ENCODE measurements around the gene HOXC10. TPM values are rescaled to one million over a fixed set of nuclear protein-coding genes. Genes with fewer than 3 reads are reported as not detected.

Gene HOXC10
- total and polyA plus RNA-seq, 3 donors from 2014 or later = 1.4 to 4.3 (median 2.6) TPM

DNA sequence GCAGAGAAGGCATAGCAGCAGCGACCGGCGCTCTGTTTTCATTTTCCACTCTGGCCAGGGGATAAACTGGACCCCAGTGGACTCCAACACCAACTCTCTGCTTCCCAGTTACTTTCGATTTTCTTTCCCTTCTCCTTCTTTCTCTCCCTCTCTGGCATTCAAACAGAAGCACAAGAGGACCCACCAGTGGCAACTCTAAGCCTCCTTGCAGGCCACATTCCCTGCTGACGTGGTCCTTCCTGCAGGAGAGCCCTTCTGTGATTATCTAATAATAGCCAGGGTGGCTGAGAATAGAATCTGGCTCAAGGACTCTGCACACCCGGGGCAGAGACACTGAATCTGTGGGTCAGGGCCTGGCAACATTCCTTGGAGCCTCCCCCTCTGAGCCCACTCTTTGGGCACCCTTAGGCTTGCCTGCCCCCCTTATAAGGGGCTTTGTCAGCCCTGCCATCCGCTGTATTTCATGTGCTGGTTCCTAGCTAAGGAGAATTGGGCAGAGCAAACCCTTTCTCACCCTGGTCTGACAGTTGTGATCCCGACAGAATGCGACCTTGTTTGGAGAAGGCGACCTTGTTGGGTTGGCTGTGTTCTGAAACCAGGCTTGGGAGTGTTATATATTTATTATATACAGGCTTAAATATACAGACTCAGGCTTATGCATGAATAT lies 35.1 kb downstream of the HOXC10 start:
- DNase-seq = peak; percentile 58
- Histone ChIP-seq H3K27me3 (no peaks in the 10 kb centered on the region), H3K4me3 (peak overlapping the region; percentile 51 to 72), H3K4me1 (peaks cover 27% of the 10 kb centered on the region), H3K9me3 (no peaks in the 10 kb centered on the region), H3K27ac (peak overlapping the region; percentile 89 to 95), H3K36me3 (ENCODE audit: low read depth, missing control alignments) (no peaks in the 10 kb centered on the region)
- TF ChIP-seq, protein P1, sequence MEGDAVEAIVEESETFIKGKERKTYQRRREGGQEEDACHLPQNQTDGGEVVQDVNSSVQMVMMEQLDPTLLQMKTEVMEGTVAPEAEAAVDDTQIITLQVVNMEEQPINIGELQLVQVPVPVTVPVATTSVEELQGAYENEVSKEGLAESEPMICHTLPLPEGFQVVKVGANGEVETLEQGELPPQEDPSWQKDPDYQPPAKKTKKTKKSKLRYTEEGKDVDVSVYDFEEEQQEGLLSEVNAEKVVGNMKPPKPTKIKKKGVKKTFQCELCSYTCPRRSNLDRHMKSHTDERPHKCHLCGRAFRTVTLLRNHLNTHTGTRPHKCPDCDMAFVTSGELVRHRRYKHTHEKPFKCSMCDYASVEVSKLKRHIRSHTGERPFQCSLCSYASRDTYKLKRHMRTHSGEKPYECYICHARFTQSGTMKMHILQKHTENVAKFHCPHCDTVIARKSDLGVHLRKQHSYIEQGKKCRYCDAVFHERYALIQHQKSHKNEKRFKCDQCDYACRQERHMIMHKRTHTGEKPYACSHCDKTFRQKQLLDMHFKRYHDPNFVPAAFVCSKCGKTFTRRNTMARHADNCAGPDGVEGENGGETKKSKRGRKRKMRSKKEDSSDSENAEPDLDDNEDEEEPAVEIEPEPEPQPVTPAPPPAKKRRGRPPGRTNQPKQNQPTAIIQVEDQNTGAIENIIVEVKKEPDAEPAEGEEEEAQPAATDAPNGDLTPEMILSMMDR (IDR thresholded peaks at IDR 0.05) = no peak
- no peak for TF ChIP-seq POLR2A (IDR thresholded peaks at IDR 0.05)
- WGBS, 2 donors = 9 to 16% methylated on average over 10 of the region's 10 CpGs
- intact Hi-C loops (cut with DNase I; ENCODE audit: low total_unique reads) = no loop called here

DNA sequence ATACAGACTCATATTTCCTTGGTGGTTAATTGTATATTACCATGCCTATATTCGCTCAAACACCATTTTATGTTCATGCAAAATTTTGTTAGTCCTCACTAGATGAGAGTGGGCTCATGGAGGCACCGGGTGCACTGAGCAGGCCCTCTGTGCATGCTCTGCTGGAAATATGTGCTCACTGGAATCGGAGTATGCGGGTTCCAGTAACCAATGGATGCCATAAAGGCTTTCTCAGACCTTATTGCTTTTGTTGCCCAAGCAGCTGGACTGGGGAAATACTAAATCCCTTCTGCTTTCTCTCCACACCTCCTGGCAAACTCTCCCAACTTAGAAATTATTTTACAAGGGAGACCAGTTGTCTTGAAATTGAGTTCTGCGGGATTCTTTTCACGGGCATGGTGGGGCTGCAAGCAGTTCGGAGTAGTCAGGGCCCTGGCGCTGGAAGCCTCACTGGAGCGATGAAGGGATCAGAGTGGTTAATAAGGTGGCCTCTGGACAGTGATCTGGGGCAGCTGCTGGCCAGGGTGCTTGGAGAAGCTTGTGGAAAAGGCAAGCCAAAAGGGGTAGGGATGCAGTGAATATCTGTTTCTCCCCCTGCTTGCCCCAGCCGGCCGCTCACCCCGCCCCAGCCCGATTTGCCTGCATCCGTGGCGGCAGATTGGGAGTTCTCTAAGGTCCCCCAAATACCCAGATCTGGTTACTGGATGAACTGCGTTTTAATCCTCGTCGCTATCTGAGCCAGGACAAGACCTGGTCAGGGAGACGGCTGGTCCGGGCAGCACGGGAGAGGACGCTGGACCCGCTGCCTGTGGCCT lies 35.9 kb downstream of the HOXC10 start:
- Histone ChIP-seq H3K4me1 (peaks cover 27% of the 10 kb centered on the region), H3K36me3 (ENCODE audit: low read depth, missing control alignments) (no peaks in the 10 kb centered on the region), H3K9me3 (no peaks in the 10 kb centered on the region), H3K27ac (peak overlapping the region; percentile 62 to 89), H3K4me3 (peak overlapping the region in 1 of 2 donors; percentile 72), H3K27me3 (no peaks in the 10 kb centered on the region)
- DNase-seq = no peak
- WGBS, 2 donors = 51 to 52% methylated on average over 23 of the region's 23 CpGs
- TF ChIP-seq POLR2A (IDR thresholded peaks at IDR 0.05) = no peak
- TF ChIP-seq, protein P1 (IDR thresholded peaks at IDR 0.05) = no peak
- intact Hi-C loops (cut with DNase I; ENCODE audit: low total_unique reads) = no loop called here

DNA sequence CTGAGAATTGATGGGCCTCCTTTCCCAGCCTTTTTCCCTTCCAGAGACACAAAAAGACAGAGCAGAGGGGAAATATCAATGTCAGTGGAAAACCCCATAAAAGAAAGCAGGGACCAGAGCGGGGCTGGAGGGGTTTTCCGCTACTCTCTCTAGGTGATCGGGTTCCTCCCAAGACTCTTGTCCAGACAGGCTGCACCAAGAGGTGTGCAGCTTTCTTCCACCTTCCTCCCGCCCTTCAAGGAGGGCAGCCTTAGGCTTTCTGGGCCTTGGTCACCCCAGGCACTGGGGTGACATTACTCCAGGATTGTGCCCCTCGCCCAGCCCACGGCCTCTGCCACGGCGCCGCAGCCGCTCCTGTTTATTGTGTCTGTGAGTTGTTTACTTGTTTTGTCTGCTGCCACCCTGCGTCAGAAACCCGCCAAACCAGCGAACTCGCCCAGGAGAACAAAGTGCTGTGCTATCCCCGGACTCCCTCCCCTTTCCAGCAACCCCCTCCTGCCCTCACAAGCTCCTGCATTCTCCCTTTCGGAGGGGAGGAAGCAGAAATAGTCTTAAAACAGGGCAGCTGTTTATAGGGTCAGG lies 36.6 kb downstream of the HOXC10 start:
- no peak for DNase-seq
- WGBS, 2 donors = 38 to 45% methylated on average over 16 of the region's 16 CpGs
- no peaks in the 10 kb centered on the region for H3K27me3 ChIP-seq
- TF ChIP-seq, protein P1 (IDR thresholded peaks at IDR 0.05) = peak in 1 of 3 experiments; percentile 20
- no peak for TF ChIP-seq POLR2A (IDR thresholded peaks at IDR 0.05)
- H3K4me1 ChIP-seq = peaks cover 27% of the 10 kb centered on the region
- no peaks in the 10 kb centered on the region for H3K36me3 ChIP-seq (ENCODE audit: low read depth, missing control alignments)
- peak overlapping the region; percentile 62 to 82 for H3K27ac ChIP-seq
- intact Hi-C loops (cut with DNase I; ENCODE audit: low total_unique reads) = no loop called here
- H3K4me3 ChIP-seq = peak overlapping the region in 1 of 2 donors; percentile 72
- H3K9me3 ChIP-seq = no peaks in the 10 kb centered on the region

DNA sequence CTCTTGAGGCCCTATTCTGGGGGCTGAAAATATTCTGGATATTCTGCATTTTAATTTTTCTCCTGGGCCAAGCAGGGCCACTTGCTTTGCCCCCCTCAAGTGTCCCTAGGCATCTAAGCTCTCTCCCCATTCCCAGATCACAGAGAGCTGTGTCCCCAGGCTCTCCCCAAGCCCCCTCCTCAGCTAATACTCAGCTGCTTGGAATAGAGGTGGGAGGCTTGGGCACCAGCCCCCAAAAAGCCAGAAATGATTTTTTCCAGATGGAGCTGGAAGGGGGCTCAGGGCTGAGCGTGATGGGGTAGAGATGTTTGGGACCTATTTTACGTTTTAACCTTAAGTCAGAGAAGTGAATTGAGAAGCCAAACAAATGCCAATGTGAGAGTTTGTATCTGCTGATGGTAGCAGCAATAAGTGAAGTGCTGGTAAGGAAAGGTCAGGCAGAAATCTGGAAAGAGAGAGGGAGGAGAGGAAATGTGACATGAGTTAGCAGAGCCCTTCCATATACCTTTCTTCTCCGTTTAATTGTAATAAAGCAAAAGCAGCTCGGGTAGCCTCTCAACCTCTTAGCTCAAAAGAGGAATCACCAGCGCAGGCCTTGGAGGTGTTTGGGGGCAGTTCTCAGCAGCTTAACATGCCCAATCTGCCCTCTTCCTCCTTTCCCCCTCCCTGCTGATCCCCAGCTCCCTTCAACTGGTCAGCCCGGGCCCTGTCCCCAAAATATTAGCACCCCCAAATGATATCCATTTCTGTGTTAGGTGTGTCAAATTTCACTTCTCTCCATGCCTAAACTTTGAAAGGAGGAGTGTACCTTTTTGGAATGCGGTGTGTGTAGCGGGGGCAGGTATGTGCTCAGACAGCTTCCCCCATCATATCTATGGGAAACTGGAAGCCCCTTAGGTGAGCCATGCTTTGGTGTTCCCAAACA lies 38.3 kb downstream of the HOXC10 start:
- intact Hi-C loops (cut with DNase I; ENCODE audit: low total_unique reads) = no loop called here
- H3K4me3 ChIP-seq = no peak overlapping the region
- H3K36me3 ChIP-seq (ENCODE audit: low read depth, missing control alignments) = no peaks in the 10 kb centered on the region
- no peak for TF ChIP-seq POLR2A (IDR thresholded peaks at IDR 0.05)
- TF ChIP-seq, protein P1 (IDR thresholded peaks at IDR 0.05) = no peak
- no peaks in the 10 kb centered on the region for H3K27me3 ChIP-seq
- peak overlapping the region; percentile 63 to 82 for H3K27ac ChIP-seq
- DNase-seq = no peak
- H3K4me1 ChIP-seq = peaks cover 36% of the 10 kb centered on the region
- 55 to 67% methylated on average over 8 of the region's 8 CpGs for WGBS, 2 donors
- H3K9me3 ChIP-seq = no peaks in the 10 kb centered on the region
